SIG-M5 treated with dmso at 0.1 percent for 504 hours (cell line): ENCODE measurements around the gene DPYSL3.
A peak's percentile ranks its signal among the peaks of the same experiment; 100 is the strongest.

Source experiments
- DNase-seq: peaks from one replicate; lab custom pipeline; 2025; ENCODE audit not compliant: unreplicated experiment; lab: John Stamatoyannopoulos, UW

DPYSL3 gene

DNA sequence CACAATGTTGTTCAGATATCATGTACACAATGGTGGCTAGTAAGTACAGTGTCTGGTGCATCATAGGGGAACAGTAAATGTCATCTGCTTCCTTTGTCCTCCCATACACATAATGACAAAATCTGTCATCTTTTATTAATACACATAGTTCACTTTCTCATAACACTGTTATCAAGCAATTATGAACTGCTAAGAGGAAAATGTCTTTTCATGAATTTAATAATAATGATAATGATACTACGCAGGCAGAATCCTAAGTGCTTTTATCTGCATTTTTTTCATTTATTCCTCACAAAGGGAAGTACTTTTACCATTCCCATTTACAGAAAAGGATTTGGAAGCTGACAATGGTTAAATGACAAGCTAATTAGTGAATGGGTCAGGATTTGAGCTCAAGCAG, 35.7 kb downstream of the DPYSL3 start:
- DNase-seq, result no peak

DNA sequence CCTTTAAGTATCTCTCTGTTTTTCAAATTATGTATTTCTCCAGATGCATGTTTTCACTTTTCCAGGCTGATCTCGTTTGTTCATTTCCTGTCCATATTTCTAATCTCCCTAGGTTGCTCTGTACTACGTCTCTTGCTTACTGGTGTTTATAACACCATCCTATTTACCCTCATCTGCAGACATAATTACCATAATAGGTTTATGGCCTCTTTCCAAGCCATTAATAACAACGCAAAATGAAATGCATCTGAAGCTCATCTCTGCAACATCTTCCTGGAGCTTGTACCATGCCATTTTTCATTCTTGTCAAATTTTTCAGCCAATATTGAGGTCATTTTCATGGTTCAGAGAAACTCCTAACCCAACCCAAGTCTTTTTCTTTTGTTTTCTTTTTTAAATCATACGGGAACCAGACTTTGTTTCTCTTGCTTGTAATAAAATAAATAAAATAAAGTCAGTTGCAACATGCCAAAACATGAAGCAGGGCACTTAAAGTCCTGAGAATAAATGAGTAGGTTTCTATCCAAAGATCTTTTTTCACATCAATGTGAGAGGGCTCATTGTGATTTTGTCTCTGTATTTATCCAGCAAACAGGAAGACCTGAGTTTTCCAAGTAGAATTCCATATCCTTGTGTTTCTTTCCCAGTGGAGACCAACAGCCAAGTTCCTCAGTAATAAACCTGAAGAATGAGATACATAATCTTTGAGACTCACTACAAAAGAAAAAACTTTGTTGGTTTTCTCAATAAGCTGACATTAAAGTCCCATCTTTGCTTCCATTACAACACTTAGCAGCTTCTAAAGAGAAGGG, 37.0 kb downstream of the DPYSL3 start:
- DNase-seq, result no peak

DNA sequence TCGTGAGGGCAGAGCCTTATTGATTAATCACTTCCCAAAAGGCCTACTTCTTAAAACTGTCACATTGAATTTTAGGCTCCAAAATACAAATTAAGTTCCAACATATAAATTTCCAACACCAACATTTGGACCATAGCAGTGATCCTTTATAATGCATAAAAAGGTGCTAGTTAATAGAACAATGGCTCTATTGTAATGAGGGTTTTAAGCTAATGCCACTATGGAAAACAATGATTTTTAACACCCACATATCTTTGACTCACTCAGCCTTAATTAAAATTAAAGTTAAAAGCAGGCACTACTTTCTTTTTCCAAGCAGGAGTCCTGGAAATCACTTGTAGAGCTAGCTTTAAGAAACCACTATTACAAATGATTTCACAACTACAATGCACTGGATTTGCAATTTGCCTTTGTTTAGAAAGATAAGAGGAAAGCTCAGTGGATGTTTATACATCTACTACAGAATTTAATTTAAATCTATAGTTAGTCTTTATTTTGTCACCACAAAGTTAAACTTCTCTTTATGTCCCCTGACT, 41.8 kb downstream of the DPYSL3 start:
- no peak for DNase-seq

DNA sequence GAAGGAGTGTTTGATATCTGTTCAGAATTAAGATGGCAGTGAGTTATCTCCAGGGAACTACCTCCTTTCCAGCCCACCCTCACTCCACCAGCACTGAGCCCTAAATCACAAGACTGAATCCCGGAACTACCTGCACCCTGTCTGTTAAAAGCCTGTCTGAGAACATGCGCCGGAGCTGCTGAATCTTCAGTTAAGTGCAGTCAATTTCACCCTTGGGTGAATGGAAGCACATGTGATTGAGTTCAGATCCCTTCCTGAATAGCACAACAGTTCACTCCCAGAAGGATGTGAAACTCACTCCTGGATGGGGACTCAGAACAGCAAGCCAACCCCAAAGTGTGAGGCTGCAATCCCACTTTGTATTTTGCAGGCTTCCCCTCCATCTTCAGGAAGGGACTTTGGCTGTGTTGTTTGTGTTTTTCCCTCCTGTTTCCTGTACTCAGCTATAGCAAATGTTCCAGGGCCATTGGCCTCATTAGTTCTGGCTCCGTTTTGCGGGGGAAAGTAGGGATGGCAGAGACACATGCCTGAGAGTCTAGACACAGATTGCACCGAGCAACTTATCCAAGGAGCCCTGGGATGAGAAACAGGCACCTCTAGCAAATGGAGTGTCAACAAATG, 43.4 kb downstream of the DPYSL3 start:
- no peak for DNase-seq

DNA sequence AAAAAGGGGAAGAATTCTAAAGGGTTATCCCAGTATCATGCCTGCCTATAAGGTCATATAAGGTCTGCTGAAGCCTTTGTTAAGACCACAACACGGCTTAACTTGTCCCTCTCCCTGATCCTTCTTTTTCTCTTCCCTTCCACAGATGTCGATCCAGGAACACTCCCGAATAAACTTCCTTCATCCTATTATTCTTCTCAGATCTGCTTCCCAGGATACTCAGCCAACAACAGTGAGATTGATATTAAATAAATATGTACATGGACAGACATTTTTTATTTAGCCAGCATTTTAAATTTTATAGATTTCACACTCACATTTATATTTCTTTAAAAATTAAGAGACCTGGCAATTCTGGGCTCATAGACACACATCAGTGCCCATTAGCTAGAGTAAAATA, 44.1 kb downstream of the DPYSL3 start:
- no peak for DNase-seq

DNA sequence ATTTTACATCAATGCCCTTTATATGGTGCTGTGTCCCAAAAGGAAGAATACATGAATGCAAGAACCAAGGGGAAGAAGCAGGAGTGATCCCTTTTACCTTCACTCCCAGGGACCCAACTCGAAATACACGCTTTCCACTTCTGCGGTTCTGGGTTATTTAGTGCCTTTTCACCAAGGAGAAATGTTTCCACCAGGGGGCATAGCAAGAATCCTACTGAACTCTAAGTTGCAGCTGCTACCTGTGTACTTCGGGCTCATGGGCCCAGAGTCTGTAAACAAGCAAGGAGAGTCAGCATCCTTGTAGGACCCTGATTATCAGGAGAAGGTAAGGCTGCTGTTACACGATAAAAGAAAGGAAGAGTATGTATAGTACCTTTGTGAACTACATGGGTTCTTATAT, 45.7 kb downstream of the DPYSL3 start:
- peak; percentile 9 for DNase-seq

DNA sequence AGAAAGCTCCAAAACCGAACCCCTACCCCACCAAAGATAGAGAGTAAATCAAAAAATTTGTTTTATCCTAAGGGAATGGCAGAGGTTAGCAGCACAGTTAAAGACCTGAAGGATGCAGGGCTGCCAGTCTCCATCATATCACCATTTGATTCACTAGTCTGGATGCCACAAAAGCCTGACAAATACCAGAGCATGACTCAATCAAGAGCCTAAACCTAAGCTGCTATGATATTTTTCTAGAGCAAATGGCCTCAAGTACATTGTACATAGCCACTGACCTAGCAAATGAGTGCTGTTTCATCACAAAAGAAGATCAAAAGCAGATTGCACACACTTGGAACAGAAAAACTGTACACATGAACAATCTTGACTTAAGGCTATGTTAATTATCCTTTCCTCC, 48.0 kb downstream of the DPYSL3 start:
- DNase-seq, result no peak

DNA sequence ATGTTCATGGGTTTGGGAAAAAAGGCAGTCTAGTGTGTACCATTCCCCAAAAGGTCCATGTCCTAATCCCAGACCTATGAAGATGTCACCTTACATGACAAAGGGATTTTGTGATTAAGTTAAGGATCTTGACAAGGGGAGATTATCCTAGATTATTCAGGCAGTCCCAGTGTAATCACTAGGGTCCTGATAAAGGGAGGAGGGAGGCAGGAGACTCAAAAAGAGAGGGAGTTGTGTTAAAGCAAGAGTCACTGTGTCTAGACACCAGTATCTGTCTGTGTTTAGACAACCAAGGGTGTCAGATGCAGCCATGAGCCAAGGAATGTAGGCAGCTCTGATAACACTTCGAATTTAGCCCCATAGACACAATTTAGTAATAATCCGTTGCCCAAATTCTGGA, 49.5 kb downstream of the DPYSL3 start:
- no peak for DNase-seq

DNA sequence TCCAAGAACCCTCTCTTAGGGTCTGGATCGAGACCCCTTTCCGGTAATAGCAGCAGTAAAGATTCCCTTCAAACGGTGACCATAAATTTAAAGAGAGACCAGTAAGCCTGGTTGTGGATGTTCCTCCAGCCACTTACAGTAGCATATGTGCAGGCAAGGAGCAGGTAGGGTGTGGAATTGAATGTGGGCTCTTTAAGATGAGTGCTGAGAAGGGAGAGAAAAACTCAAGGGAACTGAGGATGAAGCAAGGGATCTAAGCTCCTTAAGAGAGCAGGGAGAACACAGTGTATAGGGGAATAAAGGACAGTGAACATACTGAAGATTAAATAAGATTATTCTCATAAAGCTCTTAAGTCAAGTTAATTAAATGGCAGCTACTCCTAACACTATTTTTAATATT, 51.3 kb downstream of the DPYSL3 start:
- DNase-seq, result no peak

DNA sequence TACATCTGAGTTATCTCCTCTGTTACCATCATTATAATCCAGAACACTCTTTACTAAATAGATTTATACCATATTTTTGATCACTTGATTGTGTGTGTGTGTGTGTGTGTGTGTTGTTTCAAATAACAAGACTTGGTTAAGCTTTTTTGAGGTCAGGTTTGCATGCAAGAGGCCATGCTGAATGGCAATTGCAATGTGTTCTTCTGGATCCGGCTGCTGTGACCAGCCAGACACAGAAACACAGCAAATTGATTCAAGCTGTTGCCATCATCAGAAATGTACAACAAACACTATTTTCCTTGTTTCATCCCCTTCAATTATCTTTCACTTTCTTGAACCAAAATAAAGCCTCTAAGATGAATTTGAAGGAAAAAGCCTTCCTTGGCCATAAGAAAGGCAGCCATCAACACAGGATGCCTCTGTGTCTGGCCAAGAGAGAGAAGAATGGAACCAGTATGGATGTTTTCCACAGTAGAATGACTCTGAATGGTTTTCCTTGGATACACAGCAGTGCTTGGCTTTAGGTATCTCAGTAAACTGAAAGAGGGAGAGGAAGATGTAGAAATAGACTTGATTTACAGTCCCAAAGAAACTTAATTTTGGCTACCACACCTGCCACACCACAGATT, 53.9 kb downstream of the DPYSL3 start:
- no peak for DNase-seq

DNA sequence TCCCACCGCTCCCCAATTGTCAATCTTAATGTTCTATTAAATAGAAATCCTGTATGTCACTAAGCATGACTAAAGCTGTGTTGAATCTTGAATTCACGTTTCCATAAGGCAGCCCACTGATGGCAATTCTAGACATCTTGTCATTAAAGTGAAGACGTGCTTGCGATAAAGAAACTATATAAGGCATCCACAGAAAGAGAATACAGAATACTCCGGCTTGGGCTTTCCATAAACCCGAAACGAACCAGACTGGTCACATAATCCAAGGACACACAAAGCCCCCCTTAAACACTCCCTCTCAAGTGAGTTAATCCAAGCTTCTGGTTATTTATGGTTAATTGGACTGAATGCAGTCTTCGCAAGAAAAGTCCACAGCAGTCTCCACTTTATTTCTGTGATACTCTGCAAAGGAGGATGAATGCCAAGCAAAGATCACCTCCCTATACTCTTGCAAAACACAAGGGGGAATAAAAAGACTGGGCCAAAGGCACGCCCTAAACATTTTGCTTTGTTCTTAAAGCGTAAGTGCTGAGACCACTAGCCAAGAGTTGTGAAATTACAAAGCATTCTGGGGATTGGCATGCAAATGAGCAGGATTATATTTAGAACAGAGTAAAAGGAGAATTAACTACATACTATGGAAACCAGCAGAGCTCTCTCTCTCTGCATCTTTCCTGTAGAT, 54.7 kb downstream of the DPYSL3 start:
- DNase-seq, result peak; percentile 89

DNA sequence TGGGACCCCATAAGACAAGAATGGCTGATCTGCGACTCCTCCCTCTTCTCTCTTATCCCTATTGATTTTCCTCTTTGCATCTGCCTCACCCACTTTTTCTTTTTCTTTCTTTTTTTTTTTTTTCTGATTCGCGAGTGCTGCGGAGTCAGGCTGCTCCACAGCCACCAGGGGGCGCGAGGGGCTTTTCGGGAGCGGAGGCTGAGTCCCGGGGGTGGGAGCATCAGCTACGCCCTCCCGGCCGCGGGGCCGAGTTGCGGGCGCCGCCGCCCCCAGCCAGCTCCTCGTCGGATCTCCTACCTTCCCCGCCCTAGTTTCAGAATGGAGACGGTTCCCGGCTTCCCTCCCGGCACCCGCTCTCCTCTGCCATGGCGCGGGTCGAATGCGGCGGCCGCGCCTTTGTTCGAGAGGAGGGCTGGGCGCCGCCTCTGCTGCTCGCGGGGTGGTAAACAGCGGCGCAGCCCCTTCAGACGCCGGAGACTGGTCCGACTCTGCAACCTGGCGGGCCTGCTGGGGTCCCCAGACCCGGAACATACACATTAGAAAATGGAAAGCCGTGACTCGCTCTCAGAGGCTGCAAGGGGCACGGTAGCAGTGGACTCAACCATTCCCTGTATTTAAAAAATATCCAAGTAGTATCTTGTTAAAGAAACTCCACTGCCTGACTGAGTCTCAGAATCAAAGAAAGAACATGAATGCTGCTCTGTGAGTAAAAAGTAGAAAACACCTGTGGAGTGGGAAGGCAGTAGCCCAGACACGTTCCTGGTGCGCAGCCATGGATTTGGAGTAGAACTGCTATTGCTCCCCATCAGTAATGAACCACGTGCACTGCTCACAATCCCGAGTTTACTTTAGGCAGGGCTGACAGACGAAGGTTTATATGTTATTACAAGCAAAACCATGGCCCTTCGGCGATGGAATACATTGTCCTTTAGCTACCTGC, 55.7 kb downstream of the DPYSL3 start:
- DNase-seq, result peak; percentile 61

DNA sequence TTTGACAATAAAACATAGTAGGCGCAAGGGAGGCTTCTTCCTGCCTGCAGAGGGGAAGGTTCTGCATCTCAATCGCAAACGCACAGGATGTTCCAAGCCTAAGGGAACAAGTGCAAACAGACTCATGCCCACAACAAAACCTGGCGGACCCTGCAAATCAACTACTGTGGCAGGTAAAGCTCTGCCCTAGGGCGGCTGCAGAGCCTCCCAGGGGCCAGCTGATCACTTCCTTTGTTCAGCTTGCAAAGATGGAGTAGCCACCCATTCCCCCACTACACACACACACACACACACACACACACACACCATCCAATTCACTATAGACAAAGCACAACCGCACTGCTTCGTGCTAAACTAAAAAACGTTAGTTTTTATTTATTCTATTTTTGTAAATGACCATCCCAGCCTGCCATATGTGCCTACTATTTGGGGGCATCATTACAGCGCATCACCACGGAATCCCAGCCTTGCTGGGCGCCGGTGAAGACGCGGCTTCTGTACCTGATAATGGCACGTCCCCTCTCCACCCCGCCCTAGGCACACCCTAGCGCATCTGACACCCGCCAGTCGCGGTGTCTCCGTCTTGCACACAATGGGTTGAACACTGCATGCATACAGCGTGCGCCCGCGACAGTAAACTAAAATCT, 57.6 kb downstream of the DPYSL3 start:
- DNase-seq, result no peak

DNA sequence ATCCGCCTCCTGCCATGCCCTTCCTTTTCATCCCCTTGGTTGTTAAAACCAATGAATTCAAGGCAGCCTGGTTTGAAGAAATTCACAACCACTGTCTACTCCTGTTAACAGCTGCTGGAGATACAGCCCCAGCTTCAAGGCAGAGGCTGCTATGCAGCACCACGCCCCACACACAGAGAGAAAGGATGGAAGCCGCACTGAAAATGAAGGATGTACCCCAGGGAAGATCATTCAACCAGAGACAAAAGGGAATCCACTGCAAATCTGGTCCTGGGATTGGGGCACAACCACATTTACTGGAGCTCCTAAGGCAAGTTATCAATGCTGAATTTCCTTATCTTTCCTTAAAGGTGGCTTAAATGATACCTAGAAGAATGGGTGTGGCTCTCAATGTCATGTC, 58.7 kb downstream of the DPYSL3 start:
- DNase-seq, result no peak

DNA sequence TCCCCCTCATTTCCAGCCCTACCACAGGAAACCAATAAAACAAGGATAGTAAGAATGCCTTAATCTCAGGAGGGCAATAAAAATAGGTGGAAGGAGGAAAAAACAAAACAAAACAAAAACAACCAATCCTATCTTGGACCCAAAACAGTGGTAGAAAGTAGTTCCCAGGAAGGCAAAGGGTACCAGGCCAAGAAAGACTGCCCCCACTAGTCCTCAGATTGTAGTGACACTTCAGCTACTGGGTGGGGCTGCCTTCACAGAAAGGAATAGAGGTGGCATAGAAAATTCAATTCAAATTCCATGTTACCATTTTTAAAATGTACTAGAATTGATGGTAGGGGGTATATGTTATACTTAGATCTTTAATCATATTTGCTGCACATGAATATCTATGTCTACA, 59.3 kb downstream of the DPYSL3 start:
- DNase-seq, result no peak

DNA sequence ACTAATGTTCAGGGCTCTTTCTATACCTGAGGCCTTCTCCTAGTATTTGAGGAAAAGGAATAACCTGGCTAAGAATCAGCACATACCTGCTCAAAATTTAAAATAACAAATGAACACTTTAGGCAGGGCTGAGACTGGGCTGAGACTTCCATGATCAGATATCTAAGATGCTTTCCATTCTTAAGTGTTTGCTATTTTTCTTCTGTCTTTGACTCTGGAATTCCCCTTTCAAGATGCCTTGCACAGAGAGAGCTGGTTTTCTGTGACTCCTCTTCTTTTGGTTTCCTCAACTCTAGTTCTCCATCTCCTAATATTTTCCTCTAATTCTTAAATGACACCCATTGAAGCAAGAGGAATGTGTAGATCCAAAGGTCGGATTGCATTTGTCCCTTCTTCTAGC, 61.1 kb downstream of the DPYSL3 start:
- no peak for DNase-seq

DNA sequence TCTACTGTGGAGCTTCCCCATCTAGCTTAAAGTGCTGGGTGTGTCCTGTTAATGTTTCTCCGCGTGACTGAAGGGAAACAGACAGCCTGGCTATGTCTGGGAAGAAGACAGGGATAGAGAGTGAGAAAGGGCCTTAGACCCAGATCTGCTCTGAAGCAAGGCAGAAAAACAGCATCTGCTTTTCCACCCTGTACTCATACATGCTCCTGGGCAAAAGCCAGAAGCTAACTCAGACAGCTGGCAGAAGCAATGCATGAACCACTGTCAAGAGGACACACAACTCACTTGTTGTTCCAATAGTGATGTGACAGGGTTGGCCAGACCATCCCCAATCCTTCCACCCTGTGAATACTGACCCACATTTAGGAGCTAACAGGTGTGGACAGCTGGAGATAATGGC, 63.3 kb downstream of the DPYSL3 start:
- DNase-seq, result no peak

DNA sequence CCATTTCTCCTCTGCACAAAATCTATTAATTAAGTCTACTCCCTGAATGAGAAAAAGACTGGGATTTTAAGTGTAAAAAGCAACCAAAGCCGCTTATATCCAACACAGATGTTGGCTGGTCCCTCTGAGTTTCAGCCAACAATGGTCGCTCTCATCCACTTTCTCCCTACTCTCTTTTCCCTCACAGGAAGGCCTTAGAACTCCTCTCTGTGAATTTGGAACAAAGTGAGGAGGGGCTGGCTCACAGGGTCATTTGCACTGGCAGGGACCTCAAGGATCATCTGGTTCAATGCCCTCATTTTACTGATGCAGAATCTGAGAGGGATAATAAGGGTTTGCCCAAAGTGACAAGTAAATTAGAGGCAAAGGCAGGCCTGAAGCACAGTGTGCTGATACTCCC, 64.0 kb downstream of the DPYSL3 start:
- DNase-seq, result no peak

DNA sequence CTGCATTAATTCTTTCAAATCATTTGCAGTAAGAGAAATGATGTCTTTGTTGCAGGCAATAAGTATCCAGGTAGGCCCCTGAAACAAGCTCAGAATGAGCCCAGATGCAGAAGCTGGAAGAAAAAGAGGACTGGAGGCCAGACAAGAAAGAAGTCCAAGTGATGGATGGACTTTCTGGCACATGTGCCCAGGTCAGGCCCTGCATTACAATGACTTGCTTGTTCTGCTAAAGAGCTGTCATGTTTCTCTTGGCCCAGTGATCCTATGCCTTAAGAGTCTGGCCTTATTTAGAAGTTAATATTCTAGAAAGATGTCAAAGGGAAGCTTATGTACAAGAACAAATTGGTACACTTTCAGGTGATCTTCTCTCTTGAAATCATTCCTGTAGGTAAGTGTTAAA, 64.8 kb downstream of the DPYSL3 start:
- no peak for DNase-seq

DNA sequence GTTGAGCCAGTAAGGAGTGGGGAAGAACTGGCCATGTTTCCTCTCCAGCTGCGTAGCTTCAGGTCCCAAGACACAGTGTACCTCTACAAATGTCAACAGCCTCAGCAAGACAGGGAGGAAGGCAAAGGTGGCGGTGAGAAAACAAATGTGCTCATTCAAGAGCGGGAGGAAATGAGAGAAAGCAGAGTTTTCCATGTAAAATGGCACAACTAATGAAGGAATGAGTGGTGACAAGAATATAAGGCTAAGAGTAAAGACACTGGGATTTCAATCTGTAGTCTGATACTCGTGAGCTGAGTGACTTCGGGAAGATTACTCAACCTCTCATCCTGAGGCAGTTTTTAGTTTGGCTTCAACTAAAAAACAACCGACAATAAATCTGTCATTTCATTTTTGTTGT, 67.6 kb downstream of the DPYSL3 start:
- DNase-seq, result no peak
